Stimulated activated CD8-positive, alpha-beta memory T cell treated with anti-CD3 and anti-CD28 coated beads, Interleukin-7, amount 100 ng/mL, for 24 hours (primary cell): Measurements from ENCODE around the gene ZNF839.
A peak's percentile ranks its signal among the peaks of the same experiment; 100 is the strongest.
"Not testable (repeated sequence)": the region's sequence is repeated elsewhere in the genome, so short reads cannot be mapped to it uniquely, and the experiment has no call there.

ENCODE experiments used
- DNase-seq: peaks from one replicate; pipeline ENCODE4 v3.0.0-alpha.2; 2020; ENCODE audit warnings: low read depth

ZNF839 gene

DNA sequence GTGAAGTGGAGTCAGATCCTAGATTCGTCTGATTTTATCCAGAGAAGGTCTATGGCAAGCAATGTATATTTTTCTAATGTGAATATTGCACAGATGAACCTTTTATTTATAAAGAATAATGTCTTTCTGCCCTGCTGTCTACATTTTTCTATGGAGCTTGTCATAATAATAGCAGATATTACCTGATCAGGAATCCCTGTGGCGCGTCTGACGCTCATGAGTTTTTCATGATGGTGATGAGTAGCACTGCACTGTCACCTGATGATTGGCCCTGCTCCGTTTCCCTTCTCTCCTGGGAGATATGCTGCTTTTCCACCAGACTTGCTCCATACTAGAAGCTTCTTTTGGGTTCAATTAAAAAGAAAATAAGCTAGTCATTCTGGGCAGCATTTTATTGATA is 22.7 kb downstream of the ZNF839 start:
- DNase-seq = no peak

DNA sequence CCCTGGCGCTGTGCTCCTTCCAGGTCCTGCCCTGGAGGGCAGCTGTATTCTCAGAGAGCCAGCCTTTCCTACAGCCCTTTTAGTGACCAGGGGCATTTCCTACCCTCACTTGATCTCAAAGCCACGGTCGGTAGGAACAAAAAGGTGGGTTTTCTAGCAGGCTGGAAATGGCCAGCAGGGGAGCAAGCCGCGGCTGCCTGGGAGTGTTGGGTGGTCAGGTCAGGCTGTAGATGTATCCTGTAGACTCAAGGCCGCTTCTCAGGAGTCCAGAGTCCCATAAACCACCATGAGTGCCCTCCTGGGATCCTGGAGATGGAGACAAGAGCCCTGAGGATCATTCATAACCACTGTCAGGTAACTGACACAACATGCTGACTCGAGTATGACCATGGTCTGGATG is 24.5 kb downstream of the ZNF839 start:
- DNase-seq = no peak

DNA sequence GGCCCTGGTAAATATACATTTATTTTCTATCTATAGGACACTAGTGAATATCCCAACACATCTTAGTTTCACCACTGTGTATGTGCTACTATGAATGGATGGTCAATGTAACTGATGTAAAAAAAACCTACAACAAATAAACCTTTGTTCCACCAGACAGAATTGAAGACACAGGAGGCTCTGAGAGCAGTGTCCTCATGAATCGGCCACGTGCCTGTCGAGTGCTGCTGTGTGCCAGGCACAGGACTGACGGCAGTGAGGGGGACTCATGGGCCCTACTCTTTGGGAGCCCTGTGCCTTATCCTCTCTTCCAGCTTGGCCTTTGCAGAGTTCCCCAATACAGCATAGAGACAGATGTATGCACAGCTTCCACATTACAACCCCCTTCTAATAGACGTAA is 24.9 kb downstream of the ZNF839 start:
- DNase-seq = no peak

DNA sequence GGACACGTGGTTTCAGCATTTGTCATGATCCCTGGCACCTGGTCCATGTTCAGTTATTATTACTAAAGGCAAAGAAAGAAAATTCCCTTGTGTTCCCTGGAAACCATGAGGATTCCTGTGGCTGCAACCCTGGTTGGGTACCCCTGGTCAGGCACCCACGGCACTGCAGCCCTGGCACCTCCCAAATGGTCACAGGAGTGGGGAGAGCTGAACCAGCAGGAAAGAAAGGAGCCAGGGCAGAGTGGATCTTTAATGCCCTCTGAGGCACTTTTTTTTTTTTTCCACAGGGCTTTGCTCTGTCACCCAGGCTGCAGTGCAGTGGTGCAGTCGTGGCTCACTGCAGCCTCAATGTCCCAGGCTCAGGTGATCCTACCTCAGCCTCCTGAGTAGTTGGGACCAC is 25.7 kb downstream of the ZNF839 start:
- DNase-seq = no peak

DNA sequence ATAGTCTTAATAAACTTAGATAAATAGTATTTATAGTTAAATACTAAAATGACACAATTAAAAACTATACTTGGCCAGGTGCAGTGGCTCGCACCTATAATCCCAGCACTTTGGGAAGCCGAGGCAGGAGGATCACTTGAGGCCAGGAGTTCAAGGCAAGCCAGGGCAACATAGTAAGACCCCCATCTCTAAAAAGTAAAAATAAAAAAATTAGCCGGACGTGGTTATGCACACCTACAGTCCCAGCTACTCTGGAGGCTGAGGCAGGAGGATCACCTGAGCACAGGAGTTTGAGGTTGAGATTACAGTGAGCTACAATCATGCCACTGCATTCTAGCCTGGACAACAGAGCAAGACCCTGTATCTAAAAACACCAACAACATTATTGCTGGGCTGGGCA is 27.1 kb downstream of the ZNF839 start:
- DNase-seq = no peak

DNA sequence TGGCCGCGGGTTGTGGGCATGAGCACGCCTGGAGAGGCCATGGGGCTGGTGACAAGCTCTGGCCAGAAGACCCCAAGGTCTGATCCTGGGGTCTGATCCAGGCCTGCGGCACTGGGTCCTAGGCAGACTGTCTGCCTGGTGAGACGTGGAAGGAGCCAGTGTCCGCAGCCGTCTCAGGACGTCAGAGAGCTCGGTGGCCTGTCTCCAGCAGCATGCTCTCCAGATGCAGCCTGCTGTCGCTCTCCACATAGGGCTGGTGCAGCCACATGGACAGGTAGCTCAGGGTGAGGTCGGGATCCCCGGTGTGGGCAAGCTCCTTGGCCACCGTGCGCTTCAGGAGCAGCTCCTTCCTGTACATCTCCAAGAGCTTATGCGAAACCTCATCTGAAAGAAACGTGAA is 28.8 kb downstream of the ZNF839 start:
- DNase-seq = no peak

DNA sequence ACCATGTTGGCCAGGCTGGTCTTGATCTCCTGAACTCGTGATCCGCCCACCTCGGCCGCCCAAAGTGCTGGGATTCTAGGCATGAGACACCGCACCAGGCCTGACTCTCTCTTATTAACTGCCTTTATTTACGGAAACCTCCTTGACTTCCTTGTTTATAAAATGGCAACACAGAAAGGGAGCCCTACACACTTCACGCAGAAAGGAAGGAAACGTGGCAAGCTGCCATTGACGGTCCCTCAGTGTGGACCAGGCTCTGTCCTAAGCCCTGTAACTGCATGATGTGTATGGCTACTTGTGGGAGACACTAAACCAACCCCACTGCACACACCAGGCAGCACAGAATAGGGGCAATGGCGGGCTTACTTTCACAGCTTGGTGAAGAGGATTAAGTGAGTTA is 31.5 kb downstream of the ZNF839 start:
- no peak for DNase-seq

DNA sequence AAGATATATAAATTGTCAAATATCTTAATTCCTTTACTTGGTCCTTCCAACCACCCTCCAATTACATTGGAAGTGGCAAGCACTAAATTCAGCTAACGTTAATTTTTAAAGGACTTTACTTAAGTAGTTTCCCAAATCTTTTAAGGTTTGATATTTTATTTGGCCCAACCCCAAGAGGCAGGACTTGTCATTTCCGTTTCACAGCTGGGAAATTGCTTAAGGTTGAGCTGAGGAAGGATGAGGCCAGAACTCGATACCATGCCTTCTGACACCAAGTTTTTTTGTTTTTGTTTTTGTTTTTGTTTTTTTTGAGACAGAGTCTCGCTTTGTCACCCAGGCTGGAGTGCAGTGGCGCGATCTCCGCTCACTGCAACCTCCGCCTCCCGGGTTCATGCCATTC is 32.0 kb downstream of the ZNF839 start:
- DNase-seq = not testable (repeated sequence)

DNA sequence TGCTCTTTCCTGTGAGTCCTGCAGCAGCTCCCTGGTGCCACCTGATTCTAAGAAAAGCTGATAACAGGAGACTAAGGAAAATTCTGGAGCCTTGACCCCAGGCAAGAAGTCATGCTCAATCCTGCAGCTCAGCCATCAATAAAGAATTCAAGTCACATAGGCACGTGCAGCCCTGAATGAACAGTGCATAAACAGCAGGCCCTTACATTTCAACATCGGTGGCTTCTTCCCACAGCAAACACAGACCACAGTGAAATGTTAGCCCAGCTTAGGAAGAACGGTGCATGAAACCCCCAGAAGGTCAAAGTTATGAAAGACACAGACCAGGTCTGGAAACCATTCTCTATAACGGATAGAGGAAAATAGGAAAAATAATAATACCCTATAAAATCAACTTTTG is 32.7 kb downstream of the ZNF839 start:
- DNase-seq = no peak

DNA sequence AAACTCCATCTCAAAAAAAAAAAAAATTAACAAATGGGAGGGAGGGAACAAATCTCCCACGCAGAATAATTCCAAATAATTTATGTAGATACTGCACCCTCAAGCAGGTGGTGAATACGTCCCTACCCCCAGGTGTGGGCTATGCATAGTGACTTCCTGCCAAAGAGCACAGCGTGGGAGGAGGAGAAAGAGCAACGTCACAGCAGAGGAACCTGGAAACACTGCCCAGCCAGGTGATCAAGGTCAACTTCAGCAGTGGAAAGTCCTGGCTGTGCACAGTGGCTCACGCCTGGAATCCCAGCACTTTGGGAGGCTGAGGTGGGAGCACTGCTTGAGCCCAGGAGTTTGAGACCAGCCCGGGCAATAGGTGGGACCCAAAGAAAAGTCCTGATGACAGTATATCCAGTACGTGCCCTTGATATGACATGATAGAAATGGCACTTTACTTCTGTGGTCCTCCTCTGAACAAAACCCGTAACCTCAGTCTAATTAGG is 33.6 kb downstream of the ZNF839 start:
- DNase-seq = no peak

DNA sequence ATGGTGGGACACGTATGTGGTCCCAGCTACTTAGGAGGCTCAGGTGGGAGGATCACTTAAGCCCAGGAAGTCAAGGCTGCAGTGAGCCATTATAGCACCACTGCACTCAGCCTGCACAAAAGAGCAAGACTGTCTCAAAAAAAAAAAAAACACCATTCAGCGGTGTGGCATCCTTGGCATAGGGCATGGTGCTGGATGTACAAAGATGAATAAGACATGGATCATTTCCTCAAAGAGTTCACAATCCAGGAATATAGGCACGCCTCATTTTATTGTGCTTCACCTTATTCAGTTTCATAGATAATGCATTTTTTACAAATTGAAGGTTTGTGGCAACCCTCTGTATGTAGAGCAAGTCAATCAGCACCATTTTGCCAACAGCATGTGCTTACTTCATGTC is 36.7 kb downstream of the ZNF839 start:
- no peak for DNase-seq

DNA sequence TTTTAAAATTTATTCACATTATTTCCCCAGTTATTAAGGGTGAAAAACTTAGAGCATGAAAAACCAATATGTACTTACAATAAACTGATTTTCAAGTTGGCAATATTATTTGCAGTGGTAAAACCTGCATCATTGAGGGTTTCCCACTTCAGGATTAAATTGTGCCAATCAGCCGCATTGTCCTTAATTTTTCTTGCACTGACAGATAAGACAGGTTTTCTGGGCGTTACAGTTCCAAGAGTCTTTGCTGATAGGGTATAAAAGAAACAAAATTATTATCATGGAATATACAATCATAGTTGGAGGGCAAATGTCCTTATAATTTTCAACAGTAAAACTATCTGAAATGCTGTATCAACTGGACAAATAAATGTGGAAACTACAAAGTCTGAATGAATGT is 39.8 kb downstream of the ZNF839 start:
- no peak for DNase-seq

DNA sequence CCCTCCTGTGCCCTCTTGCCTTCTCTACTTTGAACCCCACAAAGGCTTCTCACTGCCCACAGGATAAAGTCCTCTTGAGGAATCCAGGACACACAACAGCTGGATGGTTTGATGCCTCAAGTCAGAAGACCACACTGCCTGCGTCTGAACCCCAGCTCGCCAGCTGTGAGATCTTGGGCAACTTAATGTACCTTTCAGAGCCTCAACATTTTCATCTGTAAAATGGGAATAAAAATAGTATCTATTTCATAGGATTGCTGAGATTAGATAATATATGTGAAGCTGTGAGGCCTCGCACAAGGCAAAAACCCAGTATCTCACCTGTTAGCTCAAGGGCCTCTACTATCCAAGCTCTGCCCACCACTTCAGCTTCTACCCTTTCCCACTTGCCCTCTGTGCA is 40.8 kb downstream of the ZNF839 start:
- no peak for DNase-seq

DNA sequence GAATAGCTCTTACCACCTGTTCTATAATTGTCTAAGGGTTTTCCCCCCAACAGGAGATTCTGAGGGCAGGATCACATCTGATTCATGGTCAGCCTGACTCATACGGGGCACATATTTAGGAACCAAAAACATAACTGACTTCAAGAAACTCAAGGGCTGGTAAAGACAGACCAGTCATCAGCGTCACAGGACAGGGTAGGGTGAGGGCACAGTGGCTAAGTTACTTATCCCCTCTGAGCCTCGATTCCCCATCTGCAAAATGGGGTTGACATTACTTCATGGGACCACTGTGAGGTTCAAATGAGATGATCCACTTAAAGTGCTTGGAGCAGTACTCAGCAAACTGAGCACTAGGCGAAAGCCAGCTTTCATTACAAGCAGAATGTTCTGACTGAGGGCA is 42.5 kb downstream of the ZNF839 start:
- DNase-seq = peak; percentile 22

DNA sequence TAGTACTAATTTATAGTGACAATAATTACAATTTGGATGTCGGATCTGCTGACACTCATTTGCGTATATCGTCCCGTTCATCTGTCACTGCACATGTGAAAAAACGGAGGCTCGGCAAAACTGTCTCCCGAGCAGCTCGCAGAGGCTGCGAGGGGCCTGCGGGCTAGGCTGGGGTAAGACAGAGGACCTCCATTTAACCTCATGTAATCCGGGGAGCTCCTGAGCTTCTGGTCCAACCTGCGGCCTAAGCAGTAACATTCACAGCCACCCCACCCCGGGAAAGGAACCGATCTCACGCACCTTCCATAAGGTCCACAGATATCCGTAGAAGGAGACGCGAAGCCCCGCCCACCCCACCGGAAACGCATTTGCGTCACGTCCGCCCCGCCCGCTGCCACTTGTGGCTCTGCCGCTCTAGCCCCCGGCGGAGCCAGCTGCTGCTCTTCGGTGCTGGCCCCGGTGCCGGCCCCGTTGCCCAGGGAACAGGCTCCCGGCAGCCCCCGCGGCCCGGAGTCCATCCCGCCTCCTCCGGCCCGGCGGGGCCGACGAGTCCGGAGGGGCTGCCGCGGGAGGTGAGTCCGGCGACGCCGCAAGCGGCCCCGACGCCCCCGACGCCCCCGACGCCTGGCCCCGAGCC is 43.1 kb downstream of the ZNF839 start, which contains the start of the genes CINP and TECPR2:
CINP (minus strand) TSS at position 346 of the 637 bp plus-strand sequence; CDS start at position 307, 39 bp downstream.
TECPR2 (plus strand) TSS at position 397 of the 637 bp plus-strand sequence. CDS start 13,781 bp downstream, outside the sequence.
- peak; percentile 98 for DNase-seq

DNA sequence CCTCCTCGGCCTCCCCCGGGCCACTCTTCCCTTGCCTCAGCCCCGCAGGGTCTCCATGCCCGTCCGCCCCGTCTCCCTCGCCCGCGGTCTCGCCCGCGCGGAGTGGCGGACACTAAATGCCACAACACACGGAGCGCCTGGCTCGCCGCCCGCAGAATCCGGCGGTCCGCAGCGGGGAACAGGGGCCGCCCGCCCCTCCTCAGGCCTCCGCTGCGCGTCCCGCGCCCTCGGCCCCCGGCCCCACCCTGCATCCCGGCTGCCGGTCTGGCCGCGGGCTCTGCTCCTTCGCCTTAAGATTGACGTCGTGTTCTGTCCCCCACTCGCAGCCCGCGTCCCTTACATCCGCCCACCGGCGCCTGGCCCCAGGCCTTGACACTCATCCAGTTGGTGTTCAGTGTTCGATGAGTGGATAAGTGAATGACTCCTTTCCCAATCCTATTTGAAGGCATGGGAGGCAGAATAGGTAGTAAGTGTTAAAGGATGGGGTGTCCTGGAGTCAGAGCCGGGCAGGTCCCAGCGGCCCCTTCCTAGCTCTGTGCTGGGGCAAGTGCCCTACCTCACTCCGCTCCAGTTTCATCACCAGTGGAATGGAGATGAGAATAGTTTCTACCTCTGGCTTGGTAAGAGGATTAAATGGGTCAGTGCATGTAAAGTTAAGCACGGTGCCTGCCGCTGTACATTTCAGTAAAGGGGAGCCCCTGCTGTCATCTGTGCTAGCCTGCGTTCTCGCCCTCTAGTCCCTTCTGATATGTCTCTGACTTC is 43.8 kb downstream of the ZNF839 start:
- DNase-seq = peak; percentile 3

DNA sequence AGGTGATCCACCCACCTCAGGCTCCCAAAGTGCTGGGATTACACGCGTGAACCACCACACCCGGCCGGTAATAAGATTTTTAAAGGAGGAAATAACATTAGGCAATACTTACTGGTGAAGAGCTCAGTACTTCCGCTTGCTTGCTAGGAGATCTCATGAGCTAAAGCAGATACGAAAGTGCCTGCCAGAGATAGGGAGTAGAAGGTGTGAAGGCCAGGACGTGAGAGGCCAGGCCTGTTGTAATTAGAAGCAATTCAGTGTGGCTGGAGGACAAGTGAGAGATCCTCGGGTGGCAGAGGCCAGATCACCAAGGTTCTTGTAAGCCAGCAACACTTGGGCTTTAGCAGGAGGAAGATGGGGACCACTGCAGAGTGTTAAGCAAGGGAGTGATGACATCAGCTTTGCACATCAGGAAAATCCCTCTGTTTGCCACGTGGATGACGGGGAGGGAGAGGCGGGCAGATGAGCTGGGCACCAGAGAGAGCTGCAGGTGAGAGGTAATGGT is 50.8 kb downstream of the ZNF839 start:
- DNase-seq = no peak

DNA sequence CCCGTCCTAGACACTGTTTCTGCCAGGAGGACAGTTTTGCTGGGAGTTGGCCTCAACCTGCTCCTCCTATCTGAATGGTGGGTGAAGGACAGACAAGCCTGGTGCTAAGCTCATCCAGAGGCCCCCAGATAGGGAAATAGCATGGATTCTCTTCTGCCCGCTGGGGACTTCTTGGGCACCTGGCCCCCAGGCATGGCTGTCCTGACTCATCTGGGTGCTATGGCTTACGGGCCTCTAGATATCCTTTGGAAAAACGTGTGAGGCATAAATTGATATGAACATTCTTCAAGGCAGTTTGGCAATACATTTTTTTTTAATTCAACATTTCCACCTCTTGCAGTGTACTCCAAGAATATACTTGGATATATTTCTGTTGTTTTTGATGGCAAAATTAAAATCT is 51.8 kb downstream of the ZNF839 start:
- DNase-seq = no peak

DNA sequence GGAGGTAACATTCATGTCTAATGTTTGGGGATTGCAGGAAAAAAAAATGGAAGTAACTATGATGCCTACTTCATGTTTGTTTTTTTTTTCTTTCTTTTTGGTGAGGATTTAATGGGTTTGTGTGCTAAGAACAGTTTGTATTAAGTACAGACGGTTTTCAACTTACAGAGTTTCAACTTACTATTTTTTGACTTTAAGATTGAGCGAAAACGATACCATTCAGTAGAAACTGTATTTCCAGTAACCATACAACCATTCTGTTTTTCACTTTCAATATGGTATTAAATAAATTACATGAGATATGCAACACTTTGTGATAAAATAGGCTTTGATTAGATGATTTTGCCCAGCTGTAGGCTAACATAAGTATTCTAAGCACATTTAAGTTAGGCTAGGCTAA is 53.6 kb downstream of the ZNF839 start:
- no peak for DNase-seq

DNA sequence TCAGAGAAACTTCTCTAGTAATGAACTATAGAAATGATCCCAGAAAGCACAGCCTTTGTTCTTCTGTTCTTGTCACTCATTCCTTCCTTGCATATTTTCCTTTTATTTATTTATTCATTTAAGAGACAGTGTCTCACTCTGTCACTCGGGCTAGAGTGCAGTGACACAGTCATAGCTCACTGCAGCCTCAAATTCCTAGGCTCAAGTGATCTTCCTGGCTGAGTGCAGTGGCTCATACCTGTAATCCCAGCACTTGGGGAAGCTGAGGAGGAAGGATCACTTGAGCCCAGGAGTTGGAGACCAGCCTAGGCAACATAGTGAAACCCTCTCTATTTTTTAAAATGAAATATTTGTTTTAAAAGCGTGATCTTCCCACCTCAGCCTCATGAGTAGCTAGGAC is 54.7 kb downstream of the ZNF839 start:
- DNase-seq = no peak

DNA sequence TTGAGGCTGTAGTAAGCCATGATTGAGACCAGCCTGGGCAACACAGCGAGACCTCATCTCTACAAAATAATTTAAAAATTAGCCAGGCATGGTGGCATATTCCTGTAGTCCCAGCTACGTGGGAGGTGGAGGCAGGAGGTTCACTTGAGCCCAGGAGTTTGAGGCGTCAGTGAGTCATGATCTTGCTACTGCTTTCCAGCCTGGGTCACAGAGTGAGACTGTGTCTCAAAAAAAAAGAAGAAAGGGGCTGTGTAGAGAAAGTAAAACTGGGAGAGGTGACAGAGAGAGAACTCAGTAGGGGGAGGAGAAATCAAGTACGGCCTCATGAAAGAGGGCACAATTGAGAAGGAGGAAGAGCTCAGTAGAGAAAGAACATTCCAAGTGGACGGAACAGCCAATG is 55.6 kb downstream of the ZNF839 start:
- DNase-seq = no peak

DNA sequence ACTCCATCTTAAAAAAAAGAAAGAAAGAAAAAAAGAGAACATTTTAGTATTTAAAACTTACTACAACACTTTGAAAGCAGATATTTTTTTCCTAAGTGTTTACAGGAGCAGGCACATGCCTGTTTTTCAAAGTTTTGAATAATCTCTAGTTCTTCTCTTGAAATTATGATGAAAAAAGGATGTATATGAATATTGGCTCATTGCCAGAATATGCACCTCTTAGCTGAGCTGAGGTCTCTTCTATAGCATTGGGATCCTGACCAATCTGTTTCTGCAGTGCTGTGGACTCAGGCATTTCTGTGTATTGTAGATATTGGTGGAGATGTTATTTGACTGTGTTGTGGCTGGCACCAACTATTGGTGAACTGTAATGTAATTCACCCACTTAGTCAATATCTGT is 58.1 kb downstream of the ZNF839 start:
- DNase-seq = no peak

DNA sequence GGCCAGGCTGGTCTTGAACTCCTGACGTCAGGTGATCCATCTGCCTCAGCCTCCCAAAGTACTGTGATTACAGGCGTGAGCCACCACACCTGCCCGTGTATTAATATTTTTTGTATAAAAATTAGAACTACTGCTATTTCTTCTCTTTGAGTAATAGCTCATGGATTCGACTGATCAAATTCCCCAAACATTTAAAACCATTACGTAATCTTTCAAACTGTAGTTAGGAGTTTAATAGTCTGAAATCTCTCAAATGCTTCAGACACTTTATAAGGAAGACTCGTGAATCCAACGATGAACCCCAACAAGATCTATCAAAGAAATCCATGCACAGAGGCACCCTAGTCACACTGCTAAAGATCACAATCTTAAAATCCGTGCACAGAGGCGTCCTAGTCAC is 59.3 kb downstream of the ZNF839 start:
- DNase-seq = no peak
